Raji (cell line): ENCODE measurements around the gene ZDHHC5.

Experiments used
- POLR2A ChIP-seq: IDR thresholded peaks from 2 replicates; pipeline ENCODE4 v1.6.1; 2011; ENCODE audit warnings: low read depth, low read length, control low read depth; ENCODE audit not compliant: insufficient read depth

Gene ZDHHC5

GRCh38 chr11:57732661-57733060 lies 64.7 kb downstream of the ZDHHC5 start:
- TF ChIP-seq POLR2A: no peak

- no peak for TF ChIP-seq POLR2A
Measured at GRCh38 chr11:57735619-57736298, 67.8 kb downstream of the ZDHHC5 start.

GRCh38 chr11:57741132-57742086 lies 73.5 kb downstream of the ZDHHC5 start, which contains the start of gene SELENOH:
Gene SELENOH, plus strand, starts transcription at chr11:57741491. Its CDS starts 105 bp downstream, at chr11:57741596.
- peak; percentile 72 for TF ChIP-seq POLR2A

- TF ChIP-seq POLR2A: no peak
Measured at GRCh38 chr11:57742087-57742452, 74.2 kb downstream of the ZDHHC5 start.

GRCh38 chr11:57744357-57744756 lies 76.4 kb downstream of the ZDHHC5 start:
- TF ChIP-seq POLR2A: no peak

GRCh38 chr11:57745206-57745605 lies 77.3 kb downstream of the ZDHHC5 start:
- no peak for TF ChIP-seq POLR2A

GRCh38 chr11:57746920-57747319 lies 79.0 kb downstream of the ZDHHC5 start:
- TF ChIP-seq POLR2A: no peak
